Measurements from ENCODE around the gene IFT22.

DNA sequence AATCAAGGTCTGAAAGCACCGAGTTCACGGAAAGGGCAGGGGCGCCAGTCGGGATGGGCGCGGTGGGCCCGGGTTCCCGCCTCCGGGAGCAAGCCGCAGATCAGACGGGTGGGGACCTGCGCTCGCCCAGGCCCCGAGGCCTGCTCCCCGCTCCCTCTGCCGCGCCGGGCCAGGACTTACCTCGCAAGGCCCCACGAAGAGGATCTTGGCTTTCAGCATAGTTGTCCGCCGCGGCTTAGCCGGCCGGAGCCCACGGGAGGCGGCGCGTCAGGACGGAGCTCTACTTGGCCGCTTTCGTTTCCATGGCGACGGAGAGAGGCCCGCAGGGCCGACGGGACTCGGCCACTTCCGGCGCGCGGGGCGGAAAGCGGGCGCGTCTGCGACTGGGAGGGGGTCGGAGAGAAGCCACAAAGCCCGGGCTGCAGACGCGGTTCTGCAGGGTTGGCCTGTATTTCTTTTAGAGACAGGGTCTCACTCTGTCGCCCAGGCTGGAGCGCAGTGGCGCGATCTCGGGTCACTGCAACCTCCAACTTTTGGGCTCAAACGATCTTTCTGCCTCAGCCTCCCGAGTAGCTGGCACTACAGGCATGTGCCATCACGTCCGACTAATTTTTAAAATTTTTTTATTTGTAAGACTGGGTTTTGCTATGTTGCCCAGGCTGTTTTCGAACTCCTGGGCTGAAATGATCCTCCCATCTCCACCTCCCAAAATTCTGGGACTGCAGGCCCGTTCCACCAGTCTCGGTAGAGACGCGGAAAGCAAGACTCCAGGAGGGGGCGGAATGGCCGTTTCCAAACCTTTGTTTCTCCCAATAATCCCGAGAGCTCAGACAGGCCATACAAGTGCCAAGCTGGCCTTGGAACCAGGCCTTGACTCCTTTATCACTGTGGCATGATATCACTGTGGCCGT lies at the start of gene IFT22:
- TF ChIP-seq, protein P1, sequence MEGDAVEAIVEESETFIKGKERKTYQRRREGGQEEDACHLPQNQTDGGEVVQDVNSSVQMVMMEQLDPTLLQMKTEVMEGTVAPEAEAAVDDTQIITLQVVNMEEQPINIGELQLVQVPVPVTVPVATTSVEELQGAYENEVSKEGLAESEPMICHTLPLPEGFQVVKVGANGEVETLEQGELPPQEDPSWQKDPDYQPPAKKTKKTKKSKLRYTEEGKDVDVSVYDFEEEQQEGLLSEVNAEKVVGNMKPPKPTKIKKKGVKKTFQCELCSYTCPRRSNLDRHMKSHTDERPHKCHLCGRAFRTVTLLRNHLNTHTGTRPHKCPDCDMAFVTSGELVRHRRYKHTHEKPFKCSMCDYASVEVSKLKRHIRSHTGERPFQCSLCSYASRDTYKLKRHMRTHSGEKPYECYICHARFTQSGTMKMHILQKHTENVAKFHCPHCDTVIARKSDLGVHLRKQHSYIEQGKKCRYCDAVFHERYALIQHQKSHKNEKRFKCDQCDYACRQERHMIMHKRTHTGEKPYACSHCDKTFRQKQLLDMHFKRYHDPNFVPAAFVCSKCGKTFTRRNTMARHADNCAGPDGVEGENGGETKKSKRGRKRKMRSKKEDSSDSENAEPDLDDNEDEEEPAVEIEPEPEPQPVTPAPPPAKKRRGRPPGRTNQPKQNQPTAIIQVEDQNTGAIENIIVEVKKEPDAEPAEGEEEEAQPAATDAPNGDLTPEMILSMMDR (IDR thresholded peaks at IDR 0.05) = no peak
- TF ChIP-seq POLR2AphosphoS5 (IDR thresholded peaks at IDR 0.05) (no peak), POLR2A (IDR thresholded peaks at IDR 0.05) (no peak), EP300 (IDR thresholded peaks at IDR 0.05) (no peak)

All from suprapubic skin (tissue), 4 donors.